Superior temporal gyrus (tissue), 1 donor: ENCODE data around the gene TNPO3.
A peak's percentile ranks its signal among the peaks of the same experiment; 100 is the strongest.

Experiments
- DNase-seq: peaks from one replicate; pipeline ENCODE4 v3.0.0-alpha.2; 2016; ENCODE audit errors: extremely low spot score

Gene TNPO3

GRCh38 chr7:128906766-128907559 lies 147.9 kb downstream of the TNPO3 start:
- DNase-seq = no peak

GRCh38 chr7:128906001-128906765 lies 148.7 kb downstream of the TNPO3 start:
- no peak for DNase-seq

- peak; percentile 64 for DNase-seq
Measured at GRCh38 chr7:128904381-128905197, 150.3 kb downstream of the TNPO3 start.
